Stimulated activated CD8-positive, alpha-beta memory T cell treated with anti-CD3 and anti-CD28 coated beads, Interleukin-15, amount 100 ng/mL, for 1 hour (primary cell): Measurements from ENCODE around the gene IFIT1.
"Not testable (repeated sequence)": the region's sequence is repeated elsewhere in the genome, so short reads cannot be mapped to it uniquely, and the experiment has no call there.

Experiments
- DNase-seq: peaks from one replicate; pipeline ENCODE4 v3.0.0-alpha.2; 2020; ENCODE audit warnings: low read depth

Gene IFIT1

DNA sequence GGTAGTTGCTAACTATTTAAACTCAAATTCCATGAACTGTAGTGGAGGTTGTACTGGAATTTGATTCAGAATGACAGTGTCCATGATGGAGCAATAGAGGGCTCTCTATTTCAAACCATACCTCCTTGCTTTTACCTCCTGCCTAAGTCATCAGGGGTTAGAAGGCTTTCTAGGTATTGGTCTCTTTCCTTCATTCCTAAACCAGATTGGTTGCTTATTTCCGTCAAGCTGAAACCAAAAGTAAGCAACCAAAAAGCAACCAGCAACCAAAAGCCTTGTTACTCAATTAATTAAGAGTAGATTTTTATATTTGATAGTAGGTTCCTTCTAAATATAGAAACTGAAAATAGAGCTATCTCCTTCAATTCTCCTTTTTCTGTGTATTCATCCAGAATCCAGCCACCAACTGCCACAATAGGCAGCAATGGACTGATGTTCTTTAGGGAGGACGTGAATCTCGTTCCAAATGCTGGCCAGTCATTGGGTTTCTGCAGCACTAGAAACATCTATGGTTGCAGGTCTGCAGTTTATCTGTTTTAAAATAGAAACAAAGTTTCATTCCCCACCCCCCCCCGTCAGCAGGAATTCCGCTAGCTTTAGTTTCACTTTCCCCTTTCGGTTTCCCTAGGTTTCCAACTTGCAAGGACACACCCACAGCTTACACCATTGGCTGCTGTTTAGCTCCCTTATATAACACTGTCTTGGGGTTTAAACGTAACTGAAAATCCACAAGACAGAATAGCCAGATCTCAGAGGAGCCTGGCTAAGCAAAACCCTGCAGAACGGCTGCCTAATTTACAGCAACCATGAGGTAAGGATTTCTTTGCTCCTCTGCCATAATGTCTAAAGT, at the start of gene IFIT1:
IFIT1 (plus strand) TSS at position 717 of the 850 bp plus-strand sequence; CDS start at position 807, 90 bp downstream.
- DNase-seq = peak; percentile 24

DNA sequence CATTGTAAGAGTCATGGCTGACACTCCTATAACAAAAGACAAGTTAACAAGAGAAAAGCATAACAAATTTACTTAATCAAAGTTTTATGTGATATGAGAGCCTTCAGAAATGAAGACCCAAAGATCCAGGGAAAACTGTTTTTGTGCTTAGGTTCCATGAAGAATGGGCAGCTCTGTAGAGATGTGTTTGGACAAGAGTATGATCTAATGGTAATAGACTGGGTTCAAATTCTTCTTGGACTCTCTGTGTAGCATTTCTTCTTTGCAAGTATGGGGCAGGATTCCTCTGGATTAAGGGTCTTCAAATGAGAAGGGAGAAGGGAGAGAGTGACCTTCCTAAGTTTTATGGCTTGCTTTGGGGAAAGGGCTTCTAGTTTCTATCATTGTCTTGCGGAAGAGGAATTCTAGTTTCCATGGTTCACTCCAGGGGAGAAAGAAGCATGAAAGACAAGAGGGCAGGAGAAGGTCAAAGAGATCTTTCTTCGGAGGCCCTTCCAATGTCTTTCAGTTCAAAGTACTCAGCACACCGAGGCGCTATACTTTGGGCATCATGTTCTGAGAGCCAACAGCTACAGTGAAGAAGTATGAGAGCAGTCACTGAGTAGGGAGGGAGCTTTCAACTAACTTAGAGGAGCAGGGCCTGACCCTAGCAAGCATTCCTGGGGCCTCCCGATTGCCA, 49.2 kb upstream of the IFIT1 start:
- DNase-seq = no peak

GRCh38 chr10:89344156-89344555, 48.3 kb upstream of the IFIT1 start:
- DNase-seq = no peak

DNA sequence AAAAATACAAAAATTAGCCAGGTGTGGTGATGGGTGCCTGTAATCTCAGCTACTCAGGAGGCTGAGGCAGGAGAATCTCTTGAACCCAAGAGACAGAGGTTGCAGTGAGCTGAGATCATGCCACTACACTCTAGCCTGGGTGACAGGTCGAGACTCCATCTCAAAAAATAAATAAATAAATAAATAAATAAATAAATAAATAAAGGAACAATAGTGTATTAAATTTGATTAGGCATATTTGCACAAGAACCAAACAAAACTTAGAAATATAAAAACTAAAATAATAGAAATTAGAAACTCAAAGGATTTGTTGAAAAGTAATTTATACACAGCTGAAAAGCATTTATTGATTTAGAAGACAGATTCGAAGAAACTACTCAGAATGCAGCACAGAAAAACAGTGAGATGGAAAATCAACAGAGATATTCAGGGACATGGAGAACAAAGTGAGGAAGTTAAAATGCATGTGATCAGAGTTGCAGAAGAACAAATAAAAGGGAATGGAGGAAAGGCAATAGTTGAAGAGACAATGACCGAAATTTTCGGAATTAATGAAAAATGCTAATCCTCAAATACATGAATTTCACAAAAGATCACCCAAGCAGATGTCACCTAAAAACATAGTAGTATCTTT, 46.9 kb upstream of the IFIT1 start:
- no peak for DNase-seq

DNA sequence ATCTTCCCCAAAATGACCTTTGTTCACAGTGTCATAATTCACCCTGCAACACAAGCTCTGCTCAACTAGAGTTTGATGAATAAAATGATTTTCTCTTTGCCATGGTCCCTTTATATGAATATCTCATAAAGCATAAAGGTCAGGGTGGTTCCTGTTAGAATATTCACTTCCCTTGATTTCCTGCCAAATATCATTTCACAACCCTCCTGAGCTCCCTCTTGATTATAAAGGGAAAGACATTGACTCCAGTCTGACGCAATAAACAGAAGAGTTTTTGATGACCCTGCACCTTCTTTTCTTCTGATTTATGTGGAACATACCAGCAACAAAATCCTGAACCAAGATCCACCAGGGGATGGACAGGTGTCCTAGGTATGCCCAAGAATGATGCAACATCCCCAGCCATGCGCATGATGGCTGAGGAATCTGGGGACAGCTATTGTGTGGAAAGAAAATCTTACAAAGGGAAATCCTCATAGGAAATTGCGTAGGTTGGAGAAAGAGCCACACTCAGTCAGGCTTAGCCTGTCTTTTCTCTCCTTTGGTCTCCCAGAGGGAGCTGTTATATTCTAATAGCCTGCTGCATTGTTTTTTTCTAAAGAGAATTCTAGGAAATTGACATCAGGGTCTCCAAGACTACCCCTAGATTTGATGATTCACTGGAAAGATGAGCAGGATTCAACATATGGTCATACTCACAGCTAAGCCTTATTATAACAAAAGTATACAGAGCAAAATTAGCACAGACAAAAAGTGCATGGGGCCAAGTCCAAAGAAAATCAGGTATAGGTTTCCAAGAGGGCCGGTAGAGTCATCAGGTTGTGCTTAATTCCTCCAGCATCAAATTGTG, 45.8 kb upstream of the IFIT1 start:
- no peak for DNase-seq

GRCh38 chr10:89347701-89348457, 44.5 kb upstream of the IFIT1 start:
- no peak for DNase-seq

DNA sequence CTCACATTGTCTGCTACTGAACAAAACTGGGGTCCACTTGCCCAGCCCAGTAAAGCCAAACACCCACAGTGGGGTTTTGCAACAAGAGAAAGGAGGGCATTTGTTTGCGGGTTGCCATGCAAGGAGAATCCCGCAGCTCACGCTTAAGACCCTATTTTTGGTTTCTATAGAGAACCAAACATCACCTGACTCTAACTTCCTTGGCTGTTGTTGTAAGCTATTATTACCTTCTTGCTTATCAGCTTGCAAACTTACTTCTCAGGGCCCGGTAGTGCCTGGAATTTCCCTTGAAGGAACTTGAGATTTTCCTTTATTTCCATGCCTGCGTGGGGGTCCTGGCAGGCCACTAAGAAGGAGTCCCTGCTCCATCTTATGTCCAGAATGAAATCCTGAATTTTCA, 43.9 kb upstream of the IFIT1 start:
- DNase-seq = no peak

GRCh38 chr10:89348975-89349374, 43.4 kb upstream of the IFIT1 start:
- no peak for DNase-seq

DNA sequence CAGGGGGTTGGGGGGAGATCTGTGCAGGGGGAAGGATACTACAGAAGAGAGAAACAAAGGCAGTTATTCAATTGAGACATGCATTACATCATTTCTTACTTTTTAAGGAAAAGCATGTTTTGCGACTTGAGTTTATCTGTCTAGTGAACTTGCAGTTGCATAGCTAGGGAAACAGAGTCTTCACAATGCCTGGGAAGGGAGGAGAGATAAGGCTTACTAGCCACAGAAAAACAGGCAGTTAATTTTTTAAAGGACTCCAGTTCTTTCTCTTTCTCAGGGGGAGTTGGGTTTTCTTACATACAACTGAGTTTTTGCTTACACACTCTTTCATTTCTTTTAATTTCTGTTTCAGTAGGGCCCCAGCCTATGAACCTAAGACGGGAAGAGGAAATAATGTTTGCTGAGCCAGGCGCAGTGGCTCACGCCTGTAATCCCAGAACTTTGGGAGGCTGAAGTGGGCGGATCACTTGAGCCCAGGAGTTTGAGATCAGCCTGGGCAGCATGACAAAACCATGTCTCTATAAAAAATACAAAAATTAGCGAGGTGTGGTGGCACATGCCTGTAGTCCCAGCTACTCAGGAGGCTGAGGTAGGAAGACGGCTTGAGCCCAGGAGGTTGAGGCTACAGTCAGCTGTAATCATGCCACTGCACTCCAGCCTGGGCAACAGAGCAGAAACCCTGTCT, 41.6 kb upstream of the IFIT1 start:
- DNase-seq = not testable (repeated sequence)

GRCh38 chr10:89351412-89351779, 41.0 kb upstream of the IFIT1 start:
- DNase-seq = no peak

- DNase-seq = no peak
These were observed 40.4 kb upstream of the IFIT1 start for GRCh38 chr10:89351780-89352597.

DNA sequence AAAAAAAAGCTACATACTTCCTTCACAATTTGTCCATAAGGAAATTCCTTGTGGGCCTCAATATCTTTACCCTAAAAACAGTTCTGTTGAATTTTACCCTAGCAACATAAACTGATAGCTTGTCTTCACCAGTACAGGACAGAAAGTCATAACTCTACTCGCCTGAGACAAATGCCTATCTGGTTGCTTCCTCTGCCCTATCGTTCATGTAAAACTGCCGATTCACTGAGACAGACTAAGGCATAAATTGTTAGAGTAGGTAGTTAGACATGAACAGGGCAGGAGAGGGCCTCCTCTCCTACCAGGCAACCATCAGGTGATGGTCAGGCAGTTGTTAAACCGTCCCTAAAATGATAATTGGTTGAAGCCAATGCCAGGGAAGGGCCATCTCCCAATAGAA, 39.6 kb upstream of the IFIT1 start:
- DNase-seq = no peak

DNA sequence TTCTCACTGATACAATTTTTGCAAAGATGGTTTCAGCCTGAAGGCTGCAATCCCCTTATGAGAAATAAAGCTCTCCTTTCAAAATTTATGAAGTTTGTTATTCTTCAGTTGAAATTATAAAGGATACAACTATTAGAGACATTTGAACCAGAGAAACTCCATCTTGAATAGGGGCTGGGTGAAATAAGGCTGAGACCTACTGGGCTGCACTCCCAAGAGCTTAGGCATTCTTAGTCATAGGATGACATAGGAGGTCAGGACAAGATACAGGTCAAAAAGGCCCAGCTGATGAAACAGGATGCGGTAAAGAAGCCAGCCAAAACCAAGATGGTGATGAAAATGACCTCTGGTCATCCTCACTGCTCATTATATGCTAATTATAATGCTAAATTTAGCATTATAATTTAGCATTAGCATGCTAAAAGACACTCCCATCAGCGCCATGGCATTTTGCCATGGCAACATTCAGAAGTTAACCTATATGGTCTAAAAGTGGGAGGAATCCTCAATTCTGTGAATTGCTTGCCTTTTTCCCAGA, 37.0 kb upstream of the IFIT1 start:
- no peak for DNase-seq

- DNase-seq = no peak
These were observed 35.3 kb upstream of the IFIT1 start for GRCh38 chr10:89357096-89357495.

DNA sequence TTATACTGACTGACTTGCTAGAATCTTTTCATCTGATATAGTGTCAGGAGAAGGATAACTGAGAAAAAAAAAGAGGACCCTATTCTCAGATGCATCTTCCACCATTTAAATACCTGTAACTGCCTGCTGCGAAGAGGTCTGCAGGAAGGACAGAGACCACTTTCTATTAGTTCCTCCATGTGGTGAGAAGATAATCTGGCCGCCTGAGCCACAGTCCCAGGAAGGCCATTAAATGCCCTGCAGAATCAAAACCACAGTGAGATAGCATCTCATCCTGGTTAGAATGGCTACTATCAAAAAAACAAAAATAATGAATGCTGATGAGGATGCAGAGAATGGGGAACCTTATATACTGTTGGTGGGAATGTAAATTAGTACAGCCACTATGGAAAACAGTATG, 34.4 kb upstream of the IFIT1 start:
- DNase-seq = no peak

- DNase-seq = no peak
These were observed 32.3 kb upstream of the IFIT1 start for GRCh38 chr10:89360157-89360556.

DNA sequence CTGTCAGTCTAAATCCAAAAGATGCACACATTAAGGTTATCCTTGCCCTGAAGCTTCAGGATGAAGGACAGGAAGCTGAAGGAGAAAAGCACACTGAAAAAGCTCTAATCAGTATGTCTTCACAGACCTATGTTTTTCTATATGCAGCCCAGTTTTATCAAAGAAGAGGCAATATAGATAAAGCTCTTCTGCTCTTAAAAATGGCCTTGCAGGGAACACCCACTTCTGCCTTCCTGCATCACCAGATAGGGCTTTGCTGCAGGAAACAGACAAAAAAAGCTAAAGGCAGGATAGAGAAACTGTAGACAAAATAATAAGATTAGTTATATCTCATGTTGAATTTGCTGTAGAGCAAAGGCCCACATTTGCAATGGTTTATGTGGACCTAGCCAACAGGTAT, 29.5 kb upstream of the IFIT1 start:
- no peak for DNase-seq

GRCh38 chr10:89363729-89364442, 28.5 kb upstream of the IFIT1 start:
- DNase-seq = no peak

DNA sequence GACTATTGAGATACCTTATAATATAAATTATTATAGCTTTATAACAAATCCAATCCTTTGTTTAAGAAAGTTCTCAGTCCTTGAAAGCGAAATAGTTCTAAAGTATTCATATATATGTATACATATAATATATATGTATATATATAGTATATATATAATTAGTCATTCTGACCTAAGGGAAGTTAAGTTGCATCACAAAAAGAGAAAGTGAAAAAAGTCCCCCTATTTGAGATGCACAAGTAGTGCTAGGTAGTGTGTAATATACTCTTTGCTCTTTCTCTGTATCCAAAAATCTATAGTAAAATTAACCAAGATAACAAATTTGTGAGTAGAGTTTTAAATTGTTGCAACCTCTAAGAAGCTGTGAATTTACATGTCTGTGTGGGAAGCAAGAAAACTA, 27.9 kb upstream of the IFIT1 start:
- no peak for DNase-seq
